UCSD-AML1 (cell line): ENCODE data around the gene NFATC3.

Source experiments
- DNase-seq: peaks from one replicate; lab custom pipeline; 2025; ENCODE audit not compliant: unreplicated experiment; lab: John Stamatoyannopoulos, UW

Gene NFATC3

DNA sequence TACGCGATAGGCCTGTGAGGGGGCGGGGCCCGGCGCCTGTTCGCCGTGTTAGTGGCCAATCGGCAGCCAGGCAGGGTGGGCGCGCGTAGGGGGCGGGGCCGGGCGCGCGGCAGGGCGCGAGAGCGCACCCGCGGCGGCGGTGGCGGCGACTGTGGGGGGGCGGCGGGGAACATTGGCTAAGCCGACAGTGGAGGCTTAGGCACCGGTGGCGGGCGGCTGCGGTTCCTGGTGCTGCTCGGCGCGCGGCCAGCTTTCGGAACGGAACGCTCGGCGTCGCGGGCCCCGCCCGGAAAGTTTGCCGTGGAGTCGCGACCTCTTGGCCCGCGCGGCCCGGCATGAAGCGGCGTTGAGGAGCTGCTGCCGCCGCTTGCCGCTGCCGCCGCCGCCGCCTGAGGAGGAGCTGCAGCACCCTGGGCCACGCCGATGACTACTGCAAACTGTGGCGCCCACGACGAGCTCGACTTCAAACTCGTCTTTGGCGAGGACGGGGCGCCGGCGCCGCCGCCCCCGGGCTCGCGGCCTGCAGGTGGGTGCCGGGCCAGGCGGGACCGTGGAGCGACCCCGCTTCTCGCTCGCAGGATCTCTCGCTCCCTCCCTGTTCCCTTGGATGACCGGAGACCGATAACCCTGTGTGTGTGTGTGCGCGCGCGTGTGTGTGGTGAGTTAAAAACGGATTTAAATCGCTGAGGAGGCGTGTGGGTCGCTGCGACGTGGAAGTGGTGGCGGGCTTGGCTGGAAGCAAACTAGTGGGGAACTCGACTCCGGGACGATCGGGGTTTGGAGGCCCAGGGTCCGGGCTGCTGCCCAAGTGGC is at the start of gene NFATC3:
TSS of gene NFATC3 (plus strand) at position 112 of the 813 bp plus-strand sequence. CDS start at position 424, 312 bp downstream.
- peak; percentile 98 for DNase-seq

DNA sequence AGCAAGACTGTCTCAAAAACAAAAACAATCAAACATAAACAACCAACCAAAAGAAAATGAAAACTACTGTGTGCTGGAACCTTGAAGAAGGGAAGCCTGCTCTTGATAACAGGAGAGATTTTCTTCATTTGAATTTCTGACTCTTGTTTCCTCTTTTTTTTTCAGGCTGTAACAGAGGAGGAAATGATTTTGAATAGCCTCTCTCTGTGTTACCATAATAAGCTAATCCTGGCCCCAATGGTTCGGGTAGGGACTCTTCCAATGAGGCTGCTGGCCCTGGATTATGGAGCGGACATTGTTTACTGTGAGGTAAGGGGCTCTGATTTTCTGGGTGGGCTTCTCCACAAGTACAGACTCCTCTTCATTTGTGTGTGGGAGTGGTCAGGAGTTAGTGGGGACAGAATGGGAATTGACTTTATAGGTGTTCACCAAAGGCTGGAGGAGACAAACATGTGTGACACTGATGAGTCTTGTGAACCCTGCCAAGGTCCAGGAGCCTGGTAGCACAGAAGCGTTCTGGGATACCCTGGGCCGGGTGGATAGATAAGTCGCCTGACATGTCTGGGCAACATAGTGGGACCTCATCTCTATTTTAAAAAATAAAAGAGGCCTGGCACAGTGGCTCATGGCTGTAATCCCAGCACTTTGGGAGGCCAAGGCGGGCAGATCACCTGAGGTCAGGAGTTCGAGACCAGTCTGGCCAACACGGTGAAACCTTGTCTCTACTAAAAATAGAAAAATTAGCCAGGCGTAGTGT is 47.2 kb upstream of the NFATC3 start:
- no peak for DNase-seq

DNA sequence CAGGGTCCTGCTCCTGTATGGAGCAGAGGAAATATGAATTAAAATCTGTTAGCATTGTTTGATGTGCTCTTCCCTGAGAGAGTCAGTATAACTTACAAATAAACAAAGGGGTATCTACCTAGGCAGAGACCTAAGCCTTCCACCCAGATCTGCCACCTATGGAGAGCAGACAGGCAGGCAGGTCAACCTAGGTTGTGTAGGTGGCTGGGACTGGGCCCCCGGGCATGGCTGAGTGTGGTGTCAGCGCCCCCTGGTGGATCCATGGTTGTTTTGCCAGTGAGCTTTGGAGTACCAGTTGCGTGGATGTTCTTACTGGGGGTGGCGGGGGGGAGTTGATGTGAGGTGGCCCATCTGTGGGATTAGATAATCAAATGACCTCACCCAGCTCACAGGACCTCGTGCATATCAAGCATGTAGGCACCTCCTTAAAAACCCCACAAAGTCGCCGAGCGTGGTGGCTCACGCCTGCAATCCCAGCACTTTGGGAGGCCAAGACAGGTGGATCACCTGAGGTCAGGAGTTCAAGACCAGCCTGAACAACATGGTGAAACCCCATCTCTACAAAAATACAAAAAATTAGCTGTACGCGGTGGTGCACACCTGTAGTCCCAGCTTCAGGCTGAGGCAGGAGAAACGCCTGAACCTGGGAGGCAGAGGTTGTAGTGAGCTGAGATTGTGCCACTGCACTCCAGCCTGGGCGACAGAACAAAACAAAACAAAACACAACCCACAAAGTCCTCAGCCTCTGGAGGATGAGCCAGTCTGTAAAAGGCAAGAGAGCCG is 44.5 kb upstream of the NFATC3 start:
- DNase-seq, result peak; percentile 75

DNA sequence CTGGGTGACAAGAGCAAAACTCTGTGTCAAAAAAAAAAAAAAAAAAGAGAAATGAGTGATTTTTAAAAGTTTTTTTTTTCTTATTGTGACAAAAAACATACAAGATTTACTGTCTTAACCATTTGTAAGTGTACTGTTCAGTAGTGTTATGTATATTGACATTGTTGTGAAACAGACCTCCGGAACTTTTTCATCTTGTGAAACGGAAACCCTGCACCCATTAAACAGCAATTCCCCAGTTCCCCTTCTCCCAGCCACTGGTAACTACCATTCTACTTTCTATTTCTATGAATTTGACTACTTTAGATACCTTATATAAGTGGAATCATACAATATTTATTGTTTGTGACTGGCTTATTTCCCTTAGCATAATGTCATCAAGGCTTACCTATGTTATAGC is 43.4 kb upstream of the NFATC3 start:
- no peak for DNase-seq

DNA sequence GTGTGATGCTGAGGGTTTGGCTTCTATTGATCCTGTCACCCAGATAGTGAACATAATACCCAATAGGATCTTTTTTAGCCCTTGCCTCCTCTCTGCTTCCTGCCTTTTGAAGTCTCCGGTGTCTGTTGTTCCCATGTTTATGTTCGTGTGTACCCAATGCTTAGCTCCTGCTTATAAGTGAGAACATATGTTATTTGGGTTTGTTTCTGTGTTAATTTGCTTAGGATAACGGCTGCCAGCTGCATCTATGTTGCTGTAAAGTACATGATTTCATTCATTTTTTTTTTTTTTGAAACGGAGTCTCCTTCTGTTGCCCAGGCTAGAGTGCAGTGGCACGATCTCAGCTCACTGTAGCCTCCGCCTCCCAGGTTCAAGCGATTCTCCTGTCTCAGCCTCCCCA is 39.1 kb upstream of the NFATC3 start:
- no peak for DNase-seq

DNA sequence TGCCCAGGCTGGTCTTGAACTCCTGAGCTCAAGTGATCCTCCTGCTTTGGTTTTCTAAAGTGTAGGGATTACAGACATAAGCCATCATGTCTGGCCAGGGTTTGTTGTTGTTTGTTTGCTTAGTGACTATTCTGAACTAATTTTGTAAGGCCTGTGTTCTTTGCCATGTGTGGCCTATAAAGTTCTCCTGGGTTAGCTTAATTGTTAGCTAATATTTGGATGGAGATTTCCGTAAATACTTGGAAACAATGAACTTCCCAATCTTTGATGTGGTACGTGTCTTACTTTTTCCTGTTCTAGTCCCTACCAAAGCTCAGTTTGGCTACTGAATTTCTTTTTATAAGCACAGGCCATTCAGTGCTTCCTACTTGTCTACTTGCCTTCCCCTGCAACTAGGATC is 37.2 kb upstream of the NFATC3 start:
- DNase-seq, result no peak

DNA sequence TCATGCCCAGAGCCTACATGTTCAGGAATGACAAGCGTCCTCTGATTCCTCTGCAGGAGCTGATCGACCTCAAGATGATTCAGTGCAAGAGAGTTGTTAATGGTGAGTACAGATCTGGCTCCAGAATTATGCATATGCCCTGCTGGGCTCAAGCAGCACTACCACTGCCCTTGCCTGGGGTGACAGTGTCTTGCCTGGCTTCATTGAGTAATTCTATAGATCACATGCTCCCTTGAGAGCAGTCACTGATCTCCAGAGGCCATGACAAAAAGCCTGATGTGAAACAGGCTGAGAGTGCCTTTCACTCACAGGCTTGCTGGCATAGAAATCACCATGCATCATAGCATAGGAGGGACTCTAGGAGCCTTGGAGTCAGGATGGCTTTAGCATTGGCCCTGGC is 35.7 kb upstream of the NFATC3 start:
- no peak for DNase-seq

DNA sequence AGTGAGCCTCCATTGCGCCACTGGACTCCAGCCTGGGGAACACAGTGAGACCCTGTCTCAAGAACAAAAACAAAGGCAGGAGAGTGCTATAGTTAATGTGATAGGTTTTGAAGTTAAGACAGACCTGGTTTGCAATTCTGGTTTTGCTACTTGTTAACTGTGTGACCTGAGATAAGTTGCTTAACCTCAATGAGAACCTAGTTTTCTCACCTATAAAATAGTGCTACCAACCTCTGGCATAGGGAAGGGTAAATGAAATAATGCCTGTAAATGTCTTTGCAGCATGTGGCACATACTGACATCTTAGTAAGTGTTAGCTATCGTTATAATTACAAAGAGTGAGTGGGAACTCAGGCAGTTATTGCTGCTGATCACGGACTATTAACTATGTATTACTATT is 29.8 kb upstream of the NFATC3 start:
- DNase-seq, result no peak

DNA sequence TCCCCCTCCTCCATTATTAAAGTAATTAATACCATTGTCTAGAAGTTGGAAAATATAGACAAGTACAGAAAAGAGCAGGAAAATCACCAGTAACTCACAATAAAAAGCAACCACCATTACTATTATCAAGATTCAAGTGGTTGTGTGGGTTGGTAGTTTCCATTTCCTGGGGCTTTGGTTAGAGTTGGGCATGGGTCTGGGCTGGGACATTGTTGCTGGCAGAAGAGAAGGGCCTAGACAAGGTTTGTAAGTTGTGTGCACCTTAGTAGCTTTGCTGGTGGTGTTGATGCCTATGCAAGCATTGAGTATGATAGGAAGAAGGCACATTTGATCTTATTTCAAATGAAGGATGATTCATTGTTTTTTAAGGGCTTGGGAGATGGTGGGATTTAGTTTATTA is 25.4 kb upstream of the NFATC3 start:
- DNase-seq, result no peak

DNA sequence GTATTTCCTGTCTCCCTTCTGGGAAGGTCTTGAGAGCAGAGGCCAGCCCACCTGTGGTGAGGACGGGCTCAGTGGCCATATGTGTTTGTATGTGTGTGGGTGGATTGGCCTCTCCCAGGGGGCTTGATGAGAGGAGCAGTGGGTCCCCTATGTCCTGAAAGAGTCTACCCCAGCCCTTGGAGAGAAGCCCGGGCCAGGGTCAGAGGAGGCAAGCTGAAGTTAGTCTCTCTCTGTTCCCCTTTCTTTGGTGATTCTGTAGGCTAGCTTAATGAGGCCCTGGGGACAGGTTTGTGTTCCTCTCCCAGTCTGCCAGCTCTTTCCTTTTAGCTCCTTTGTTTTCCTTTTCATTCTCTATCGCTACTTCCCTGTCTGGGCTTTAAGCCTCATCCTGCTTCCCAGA is 23.8 kb upstream of the NFATC3 start:
- no peak for DNase-seq

DNA sequence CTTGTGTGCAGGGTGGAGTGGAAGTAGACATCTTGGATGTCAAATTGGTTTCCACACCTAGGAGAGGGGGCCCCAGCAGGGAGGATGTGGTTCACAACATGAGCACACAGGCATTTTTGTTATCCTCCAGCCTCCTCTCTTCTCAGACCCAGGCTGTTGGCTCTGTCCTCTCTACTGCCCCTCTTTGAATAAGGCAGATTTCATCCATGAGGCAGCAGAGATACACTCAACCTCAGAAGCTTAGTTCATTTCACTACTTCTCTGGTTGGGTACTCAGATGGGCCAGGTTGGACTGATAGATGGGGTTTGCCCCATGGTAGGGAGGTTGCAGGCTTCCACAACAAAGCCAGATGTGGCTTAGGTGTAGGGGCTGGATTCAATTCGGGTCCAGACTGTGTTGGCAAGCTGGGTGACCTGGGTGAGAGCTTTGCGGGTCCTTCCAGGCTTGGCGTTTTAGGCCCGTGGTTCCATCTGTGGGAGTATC is 22.2 kb upstream of the NFATC3 start:
- no peak for DNase-seq

DNA sequence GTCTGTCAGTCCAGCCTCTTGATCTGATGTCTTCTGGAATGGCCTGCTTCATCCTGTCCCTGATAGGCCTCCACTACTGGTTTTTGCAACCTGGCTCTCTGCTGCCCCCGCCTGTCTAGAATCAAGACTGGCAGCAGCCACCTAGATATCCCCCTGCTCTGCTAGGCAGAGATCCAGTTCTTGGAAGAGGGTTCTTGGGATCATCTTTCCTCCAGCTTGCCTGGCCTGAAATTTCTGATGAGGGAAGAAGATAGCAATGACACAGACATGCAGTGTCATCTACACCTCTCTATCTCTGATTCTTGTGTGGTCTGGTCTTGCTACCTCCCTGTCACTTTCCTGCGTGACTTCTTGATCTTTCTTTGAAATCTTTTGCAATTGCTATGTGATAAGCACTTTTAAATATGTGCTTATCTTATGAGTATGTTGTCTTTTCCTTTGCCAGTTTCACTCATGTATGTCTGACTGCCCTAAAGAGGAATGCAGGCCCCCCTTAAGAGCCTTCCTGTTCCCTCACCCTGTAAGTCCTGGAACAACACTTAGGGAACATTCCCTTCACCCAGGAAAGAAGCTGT is 20.3 kb upstream of the NFATC3 start:
- DNase-seq, result peak; percentile 65

DNA sequence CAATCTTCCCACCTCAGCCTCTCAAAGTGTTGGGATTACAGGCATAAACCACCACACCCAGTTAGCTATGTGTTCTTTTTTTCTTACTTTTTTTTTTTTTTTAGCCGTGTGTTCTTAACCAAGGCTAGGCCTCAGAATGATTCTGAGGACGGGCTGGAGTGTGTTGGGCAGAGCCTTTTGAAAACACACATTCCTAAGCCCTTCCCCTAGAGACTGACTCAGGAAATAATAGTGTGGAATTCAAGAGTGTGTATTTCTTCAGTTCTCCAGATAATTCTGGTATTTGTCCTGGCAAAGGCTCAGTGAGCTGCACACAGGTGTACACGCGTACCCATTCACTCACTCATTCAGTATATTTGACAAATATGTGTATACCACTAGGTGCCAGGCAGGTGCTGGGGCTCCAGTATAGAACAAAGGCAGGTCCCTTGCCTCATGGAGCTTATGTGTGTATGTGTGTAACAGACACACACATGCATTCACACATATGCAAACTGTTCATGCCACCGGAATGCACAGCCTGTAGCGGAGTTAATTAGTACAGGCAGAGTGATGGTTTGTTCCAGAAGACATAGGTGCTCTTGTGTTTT is 19.4 kb upstream of the NFATC3 start:
- DNase-seq, result no peak

DNA sequence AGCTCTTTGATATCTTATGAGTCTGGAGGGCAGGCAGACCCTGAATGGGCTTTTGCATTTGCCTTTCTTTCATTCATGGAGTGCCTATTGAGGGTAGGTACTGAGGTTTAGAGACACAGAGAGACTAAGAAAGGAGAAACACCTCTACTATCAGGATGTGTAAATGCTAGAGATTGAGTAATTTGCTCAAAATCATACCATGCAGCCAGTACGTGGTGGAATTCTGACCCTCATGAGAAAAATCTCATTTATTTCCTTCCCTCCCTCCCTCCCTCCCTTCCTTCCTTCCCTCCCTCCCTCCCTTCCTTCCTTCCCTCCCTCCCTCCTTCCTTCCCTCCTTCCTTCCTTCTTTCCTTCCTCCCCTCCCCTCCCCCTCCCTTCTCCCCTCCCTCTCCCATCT is 18.4 kb upstream of the NFATC3 start:
- no peak for DNase-seq

DNA sequence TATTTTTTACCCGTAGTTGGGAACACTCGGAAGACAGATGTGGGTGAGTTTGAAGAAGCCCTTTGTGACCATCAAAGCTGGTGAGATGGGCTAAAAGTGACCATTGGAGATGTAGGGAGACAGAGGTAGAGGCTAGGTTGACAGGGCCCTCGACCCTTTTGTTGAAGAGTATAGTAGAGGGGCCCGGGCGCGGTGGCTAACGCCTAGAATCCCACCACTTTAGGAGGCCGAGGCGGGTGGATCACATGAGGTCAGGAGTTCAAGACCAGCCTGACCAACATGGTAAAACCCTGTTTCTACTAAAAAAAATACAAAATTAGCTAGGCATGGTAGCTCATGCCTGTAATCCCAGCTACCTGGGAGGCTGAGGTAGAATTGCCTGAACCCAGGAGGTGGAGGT is 16.2 kb upstream of the NFATC3 start:
- DNase-seq, result no peak

DNA sequence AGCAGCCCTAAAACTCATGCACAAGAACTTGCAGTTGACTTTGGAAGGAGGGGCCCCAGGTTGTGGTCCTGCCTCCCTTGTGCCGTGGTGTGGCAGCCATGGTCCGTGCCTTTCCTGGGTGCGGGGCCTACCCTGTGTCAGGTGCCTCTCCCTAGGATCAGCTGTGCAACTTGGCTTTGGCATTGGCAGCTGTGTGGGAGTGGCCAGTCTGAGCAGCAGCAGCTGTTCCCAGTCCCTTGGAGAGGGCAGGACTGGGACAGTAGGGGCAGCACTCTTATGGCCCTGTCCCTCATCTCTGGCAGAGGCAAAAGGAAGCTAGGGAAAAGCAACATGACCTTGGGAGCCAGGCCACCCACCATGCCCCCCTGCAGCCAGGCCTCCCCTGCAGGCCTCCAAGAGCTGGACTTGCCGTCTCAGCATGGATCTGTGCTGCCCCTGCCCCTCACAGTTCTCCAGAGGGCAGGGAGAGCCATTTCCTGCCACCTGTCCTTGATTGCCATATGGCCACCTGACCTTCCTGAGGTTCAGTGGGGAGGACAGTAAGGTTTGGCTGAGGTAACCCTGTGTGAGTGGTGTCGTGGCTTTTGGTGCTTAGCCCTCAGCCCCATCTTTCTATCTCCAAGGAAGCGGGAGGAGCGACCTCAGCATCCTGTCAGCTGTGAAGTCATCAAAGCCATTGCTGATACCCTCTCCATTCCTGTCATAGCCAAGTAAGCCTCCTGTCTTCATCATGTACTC is 15.5 kb upstream of the NFATC3 start:
- peak; percentile 45 for DNase-seq

DNA sequence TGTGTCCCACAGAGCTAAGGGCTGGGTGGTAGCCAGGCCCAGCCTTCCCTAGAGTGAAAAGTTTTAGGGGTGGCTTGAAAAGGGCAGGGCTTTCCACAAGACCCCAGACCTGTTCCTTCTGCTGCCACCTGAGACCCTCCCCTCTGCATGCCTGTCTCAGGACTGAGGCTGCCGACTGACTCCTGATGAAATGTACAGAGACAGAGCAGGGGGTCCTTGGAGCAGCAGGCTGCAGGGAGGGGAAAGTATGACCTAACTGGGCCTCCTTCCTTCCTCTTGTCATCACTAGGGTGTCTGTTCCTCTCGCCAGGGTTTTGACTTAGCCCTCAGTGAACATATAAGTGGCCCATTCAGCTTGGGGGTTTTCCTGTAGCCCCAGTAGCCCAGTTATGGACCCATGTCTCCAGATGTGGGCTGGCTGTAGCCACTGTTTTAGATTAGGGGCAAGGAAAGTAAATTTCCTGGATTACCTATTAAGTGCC is 14.9 kb upstream of the NFATC3 start:
- DNase-seq, result no peak

DNA sequence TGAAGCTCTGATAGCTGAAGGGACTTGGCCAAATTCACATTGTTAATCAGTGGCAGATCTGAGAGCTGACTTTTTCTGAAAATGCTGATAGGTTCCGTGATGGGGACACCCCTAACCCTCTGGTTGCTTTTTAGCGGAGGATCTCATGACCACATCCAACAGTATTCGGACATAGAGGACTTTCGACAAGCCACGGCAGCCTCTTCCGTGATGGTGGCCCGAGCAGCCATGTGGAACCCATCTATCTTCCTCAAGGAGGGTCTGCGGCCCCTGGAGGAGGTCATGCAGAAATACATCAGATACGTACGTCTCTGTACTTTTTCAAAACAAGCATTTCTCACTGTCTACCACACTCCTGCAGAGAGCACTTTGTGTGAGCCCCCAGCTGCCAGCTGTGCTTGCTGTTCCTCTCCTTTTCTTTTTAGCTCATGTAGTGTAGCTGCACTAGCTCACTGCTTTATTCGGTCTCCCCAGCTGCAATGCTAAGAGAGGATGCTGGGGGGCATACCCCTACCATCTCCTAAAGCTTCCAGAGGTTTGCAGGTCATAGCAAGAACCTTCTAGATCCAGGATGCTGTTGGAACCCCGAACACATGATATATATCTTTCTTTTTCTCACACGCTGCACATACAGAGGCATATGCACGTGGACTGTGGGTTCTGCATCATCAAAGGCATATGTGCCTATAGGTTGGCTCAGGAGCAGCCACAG is 14.2 kb upstream of the NFATC3 start:
- DNase-seq, result no peak

DNA sequence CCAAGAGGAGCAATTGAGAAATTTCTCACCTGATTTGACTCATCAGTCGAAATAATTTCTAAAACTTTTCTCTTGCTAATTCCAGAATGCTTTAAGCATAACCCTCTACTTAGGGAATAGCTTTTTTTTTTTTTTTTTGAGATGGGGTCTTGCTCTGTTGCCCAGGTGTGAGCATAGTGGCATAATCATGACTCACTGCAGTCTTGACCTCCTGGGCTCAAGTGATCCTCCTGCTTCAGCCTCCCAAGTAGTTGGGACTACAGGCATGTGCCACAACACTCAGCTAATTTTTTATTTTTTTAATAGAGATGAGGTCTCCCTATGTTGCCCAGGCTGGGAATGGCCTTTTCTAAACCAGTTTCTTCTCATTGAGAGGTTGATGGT is 13.7 kb upstream of the NFATC3 start:
- DNase-seq, result no peak
